Smooth muscle cell (in vitro differentiated cells): ENCODE results near the gene DCX. TPM values are rescaled to one million over a fixed set of nuclear protein-coding genes. Genes with fewer than 3 reads are reported as not detected.
A peak's percentile ranks its signal among the peaks of the same experiment; 100 is the strongest.

ENCODE experiments used
- DNase-seq: peaks from one replicate; lab custom pipeline; 2025; ENCODE audit not compliant: unreplicated experiment; lab: John Stamatoyannopoulos, UW
- H2AFZ ChIP-seq: fragments of 200-600 bp; sonication (generic); 2 replicates; pipeline ENCODE4 v1.6.0; 2016; ENCODE audit warnings: antibody characterized with exemption, low read depth, mild to moderate bottlenecking
- H3F3A ChIP-seq: fragments of 200-600 bp; sonication (generic); 2 replicates; pipeline ENCODE4 v1.6.0; 2017; ENCODE audit warnings: antibody characterized with exemption, low read depth
- H3K27ac ChIP-seq: fragments of 200-600 bp; sonication (generic); 2 replicates; pipeline ENCODE4 v1.5.1; 2016; ENCODE audit warnings: low read depth, mild to moderate bottlenecking
- H3K27me3 ChIP-seq: fragments of 200-600 bp; sonication (generic); 2 replicates; pipeline ENCODE4 v1.6.1; 2016; ENCODE audit warnings: low read depth, mild to moderate bottlenecking
- H3K36me3 ChIP-seq: fragments of 200-600 bp; sonication (generic); 2 replicates; pipeline ENCODE4 v1.5.1; 2016; ENCODE audit warnings: low read depth
- H3K4me1 ChIP-seq: fragments of 200-600 bp; sonication (generic); 2 replicates; pipeline ENCODE4 v1.5.1; 2016; ENCODE audit warnings: low read depth
- H3K4me2 ChIP-seq: fragments of 200-600 bp; sonication (generic); 2 replicates; pipeline ENCODE4 v1.6.0; 2016; ENCODE audit warnings: mild to moderate bottlenecking
- H3K4me3 ChIP-seq: fragments of 200-600 bp; sonication (generic); 2 replicates; pipeline ENCODE4 v1.5.1; 2016; ENCODE audit warnings: mild to moderate bottlenecking
- H3K79me2 ChIP-seq: fragments of 200-600 bp; sonication (generic); 2 replicates; pipeline ENCODE4 v1.6.0; 2016; ENCODE audit warnings: low read depth, mild to moderate bottlenecking
- H3K9ac ChIP-seq: fragments of 200-600 bp; sonication (generic); 2 replicates; pipeline ENCODE4 v1.6.0; 2016; ENCODE audit warnings: low read depth
- H3K9me3 ChIP-seq: fragments of 200-600 bp; sonication (generic); replicated peaks from 2 replicates; pipeline ENCODE4 v1.5.1; 2016; ENCODE audit warnings: low read depth
- H4K20me1 ChIP-seq: fragments of 200-600 bp; sonication (generic); 2 replicates; pipeline ENCODE4 v1.6.0; 2016; ENCODE audit warnings: low read depth
- CTCF ChIP-seq: fragments of 200-600 bp; sonication (generic); IDR thresholded peaks from 2 replicates; pipeline ENCODE4 v1.5.1; 2017; ENCODE audit warnings: borderline replicate concordance, mild to moderate bottlenecking, antibody characterized with exemption; ENCODE audit not compliant: insufficient read depth, poor library complexity, severe bottlenecking
- WGBS: methylation state at CpG from one replicate; pipeline ENCODE4 v1.1.7; 2016; ENCODE audit warnings: low lambda C conversion rate; 5-methylcytosine and 5-hydroxymethylcytosine counted together
- polyA plus RNA-seq: library from polyadenylated mRNA; unstranded; fragments of >200 nt; fragmentation: Nextera tagmentation; extraction: Ambion mirVana; gene quantifications from 2 replicates; pipeline ENCODE4 v1.2.1, GENCODE V29; 2016
- total RNA-seq: library from RNA; depleted of rRNA; stranded (reverse); fragments of >200 nt; gene quantifications from 2 replicates; pipeline ENCODE4 v1.2.3, GENCODE V29; 2014

The DCX gene
- total and polyA plus RNA-seq, 2 experiments from 2014 or later: 0.09 TPM; not detected in 1

- H3K27me3 ChIP-seq: no peaks in the 10 kb centered on the region
- no peaks in the 10 kb centered on the region for H3K4me1 ChIP-seq
- no peak overlapping the region for H3K27ac ChIP-seq
- H3F3A ChIP-seq: no peaks in the 10 kb centered on the region
- no peaks in the 10 kb centered on the region for H3K79me2 ChIP-seq
- no peak for DNase-seq
- H3K9me3 ChIP-seq: no peaks in the 10 kb centered on the region
- H3K4me3 ChIP-seq: no peak overlapping the region
- H3K36me3 ChIP-seq: no peaks in the 10 kb centered on the region
- H3K4me2 ChIP-seq: no peak overlapping the region
- TF ChIP-seq CTCF: no peak
- 90% methylated on average over 1 of the region's 1 CpG for WGBS
- no peak overlapping the region for H3K9ac ChIP-seq
- H4K20me1 ChIP-seq: no peaks in the 10 kb centered on the region
- H2AFZ ChIP-seq: no peak overlapping the region
Measured at GRCh38 chrX:111282991-111283390, 129.0 kb downstream of the DCX start.

- TF ChIP-seq CTCF: no peak
- Histone ChIP-seq H3K79me2 (no peaks in the 10 kb centered on the region), H3K9ac (no peak overlapping the region), H3K4me2 (no peak overlapping the region), H3K36me3 (no peaks in the 10 kb centered on the region), H3K4me1 (no peaks in the 10 kb centered on the region), H3K4me3 (no peak overlapping the region), H3K27ac (no peak overlapping the region), H3F3A (no peaks in the 10 kb centered on the region), H3K9me3 (no peaks in the 10 kb centered on the region), H2AFZ (no peak overlapping the region), H3K27me3 (no peaks in the 10 kb centered on the region), H4K20me1 (no peaks in the 10 kb centered on the region)
- DNase-seq: no peak
- 93% methylated on average over 6 of the region's 6 CpGs for WGBS
Measured at GRCh38 chrX:111282139-111282538, 129.9 kb downstream of the DCX start.

GRCh38 chrX:111270339-111270738 lies 141.7 kb downstream of the DCX start, which contains the start of gene CAPN6:
Gene CAPN6 (minus strand): TSS chrX:111270483. CDS start chrX:111263936, 6,547 bp downstream.
- Histone ChIP-seq H3K36me3 (no peaks in the 10 kb centered on the region), H3K4me3 (peak within 1 kb of the TSS; percentile 38), H3K4me2 (peak within 1 kb of the TSS; percentile 65), H3K9ac (no peak within 1 kb of the TSS), H3K9me3 (no peaks in the 10 kb centered on the region), H3K27ac (no peak within 1 kb of the TSS), H3F3A (no peaks in the 10 kb centered on the region), H3K79me2 (no peaks in the 10 kb centered on the region), H3K4me1 (peaks cover 12% of the 10 kb centered on the region), H3K27me3 (no peaks in the 10 kb centered on the region), H2AFZ (no peak within 1 kb of the TSS), H4K20me1 (no peaks in the 10 kb centered on the region)
- 40% methylated on average over 8 of the region's 8 CpGs for WGBS
- no peak for TF ChIP-seq CTCF
- no peak for DNase-seq

GRCh38 chrX:111268506-111268905 lies 143.5 kb downstream of the DCX start:
- H3K27ac ChIP-seq: no peak overlapping the region
- no peaks in the 10 kb centered on the region for H3F3A ChIP-seq
- peaks cover 12% of the 10 kb centered on the region for H3K4me1 ChIP-seq
- WGBS: 59% methylated on average over 2 of the region's 2 CpGs
- H3K27me3 ChIP-seq: no peaks in the 10 kb centered on the region
- H4K20me1 ChIP-seq: no peaks in the 10 kb centered on the region
- H3K36me3 ChIP-seq: no peaks in the 10 kb centered on the region
- no peaks in the 10 kb centered on the region for H3K79me2 ChIP-seq
- DNase-seq: no peak
- no peaks in the 10 kb centered on the region for H3K9me3 ChIP-seq
- peak overlapping the region; percentile 38 for H3K4me3 ChIP-seq
- H3K4me2 ChIP-seq: no peak overlapping the region
- H2AFZ ChIP-seq: no peak overlapping the region
- no peak for TF ChIP-seq CTCF
- no peak overlapping the region for H3K9ac ChIP-seq
